ENCODE measurements around the gene JCAD. TPM values are rescaled to one million over a fixed set of nuclear protein-coding genes. Genes with fewer than 3 reads are reported as not detected.

The JCAD gene
- total RNA-seq, 4 donors from 2014 or later: 21.7 to 112 (median 43.0) TPM

GRCh38 chr10:30019468-30019867 lies 39.9 kb downstream of the JCAD start:
- no peak for TF ChIP-seq CTCF (IDR thresholded peaks at IDR 0.05; ENCODE audit: low read depth)

- TF ChIP-seq CTCF (IDR thresholded peaks at IDR 0.05; ENCODE audit: low read depth): no peak
Measured at GRCh38 chr10:30018496-30018895, 40.9 kb downstream of the JCAD start.

- TF ChIP-seq CTCF (IDR thresholded peaks at IDR 0.05; ENCODE audit: low read depth): no peak
Measured at GRCh38 chr10:30017966-30018365, 41.4 kb downstream of the JCAD start.

- no peak for TF ChIP-seq CTCF (IDR thresholded peaks at IDR 0.05; ENCODE audit: low read depth)
Measured at GRCh38 chr10:30017556-30017955, 41.8 kb downstream of the JCAD start.

- no peak for TF ChIP-seq CTCF (IDR thresholded peaks at IDR 0.05; ENCODE audit: low read depth)
Measured at GRCh38 chr10:30014511-30014910, 44.9 kb downstream of the JCAD start.

GRCh38 chr10:30013757-30014156 lies 45.6 kb downstream of the JCAD start:
- no peak for TF ChIP-seq CTCF (IDR thresholded peaks at IDR 0.05; ENCODE audit: low read depth)

- TF ChIP-seq CTCF (IDR thresholded peaks at IDR 0.05; ENCODE audit: low read depth): no peak
Measured at GRCh38 chr10:30011956-30012647, 47.3 kb downstream of the JCAD start.
